Hepatocyte (in vitro differentiated cells): Measurements from ENCODE around the gene AGMAT.

ENCODE experiments used
- CTCF ChIP-seq: fragments of 200-600 bp; sonication (generic); IDR thresholded peaks from 2 replicates; pipeline ENCODE4 v1.5.1; 2016; ENCODE audit warnings: antibody characterized with exemption, mild to moderate bottlenecking; ENCODE audit not compliant: poor library complexity
- EZH2 ChIP-seq: fragments of 200-600 bp; sonication (generic); IDR thresholded peaks from 2 replicates; pipeline ENCODE4 v1.6.1; 2016; ENCODE audit warnings: antibody characterized with exemption, mild to moderate bottlenecking, borderline replicate concordance
- EZH2phosphoT487 ChIP-seq: fragments of 200-600 bp; sonication (generic); IDR thresholded peaks from one replicate; pipeline ENCODE4 v1.6.1; 2018; ENCODE audit warnings: antibody characterized with exemption, mild to moderate bottlenecking, low read depth, moderate library complexity; ENCODE audit not compliant: unreplicated experiment, severe bottlenecking

GRCh38 chr1:15578921-15579682 is 5.7 kb downstream of the AGMAT start:
- no peak for TF ChIP-seq CTCF
- TF ChIP-seq EZH2 = no peak
- TF ChIP-seq EZH2phosphoT487 = no peak
